Urinary bladder (tissue), 4 donors: ENCODE results near the gene ANLN. TPM values are rescaled to one million over a fixed set of nuclear protein-coding genes. Genes with fewer than 3 reads are reported as not detected.

Experiments
- DNase-seq: peaks from one replicate; pipeline ENCODE4 v3.0.0-alpha.2; 2015; ENCODE audit errors: extremely low spot score
- H3K27ac ChIP-seq: one replicate; pipeline ENCODE4 v1.5.1; 2013; ENCODE audit warnings: low read depth, mild to moderate bottlenecking, moderate library complexity
- H3K36me3 ChIP-seq: one replicate; pipeline ENCODE4 v1.6.1; 2013; ENCODE audit warnings: mild to moderate bottlenecking, moderate library complexity; ENCODE audit not compliant: insufficient read depth
- H3K4me1 ChIP-seq: one replicate; pipeline ENCODE4 v1.6.1; 2013; ENCODE audit warnings: mild to moderate bottlenecking, moderate library complexity; ENCODE audit not compliant: insufficient read depth
- H3K4me3 ChIP-seq: one replicate; pipeline ENCODE4 v1.5.1; 2013; ENCODE audit warnings: low read depth, low read length
- WGBS: extraction: QIAGEN DNeasy Blood & Tissue Kit; methylation state at CpG from one replicate; pipeline ENCODE4 v1.1.7; 2013; 5-methylcytosine and 5-hydroxymethylcytosine counted together
- polyA plus RNA-seq: library from polyadenylated mRNA; stranded (reverse); fragments of 200-250 nt; gene quantifications from one replicate; pipeline ENCODE4 v1.2.3, GENCODE V29; 2013
- total RNA-seq: library from RNA; depleted of rRNA; stranded (reverse); fragments of >200 nt; gene quantifications from one replicate; pipeline ENCODE4 v1.2.3, GENCODE V29; 2014
- donor health status: healthy with polysubstance abuse.
- donor health status: healthy.

The ANLN gene
- total and polyA plus RNA-seq, 2 donors, result 1.4 to 66.0 TPM

DNA sequence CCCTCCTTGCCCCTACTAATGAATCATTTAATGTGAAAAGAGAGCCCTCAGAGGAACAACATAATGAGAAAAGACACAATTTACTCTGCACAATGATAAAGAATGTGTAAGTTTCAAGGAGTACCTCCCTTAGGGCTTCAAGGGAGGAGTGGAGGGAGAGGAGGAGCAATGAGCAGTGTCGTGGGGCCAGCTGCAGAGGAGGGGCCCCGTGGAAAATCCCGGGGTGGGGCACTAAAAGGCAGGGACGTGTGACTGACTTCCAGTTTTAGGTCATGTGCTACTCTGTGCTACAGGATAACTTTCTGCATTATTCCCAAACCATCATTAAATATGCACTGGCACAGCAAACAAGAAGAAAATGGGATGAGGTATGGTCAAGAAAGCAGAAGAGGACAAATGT lies 108.1 kb downstream of the ANLN start:
- Histone ChIP-seq H3K4me3 (no peak overlapping the region), H3K36me3 (no peaks in the 10 kb centered on the region), H3K27ac (no peak overlapping the region), H3K4me1 (no peaks in the 10 kb centered on the region)
- no peak for DNase-seq
- WGBS, result 46% methylated on average over 4 of the region's 4 CpGs

Other genes with a start within 250 kb of the ANLN start
- 9.7 TPM for gene EEPD1, start 236.6 kb upstream of the ANLN start, total RNA-seq
- gene EEPD1, start 236.6 kb upstream of the ANLN start, polyA plus RNA-seq, result 18.4 TPM